Esophagus squamous epithelium (tissue), 4 donors: ENCODE data around the gene BABAM2.

ENCODE experiments used
- CTCF ChIP-seq, 6 experiments: fragments of 450-650 bp in 4 of 6; fragments of 200-600 bp in 2 of 6; sonication (generic) in 2 of 6; IDR thresholded peaks; one replicate each; pipeline ENCODE4 v1.5.1; 2016 to 2019; ENCODE audit warnings: antibody characterized with exemption in 6 of 6, mild to moderate bottlenecking in 4 of 6, moderate library complexity in 4 of 6
- POLR2A ChIP-seq, 4 donors: fragments of 450-650 bp; IDR thresholded peaks; one replicate each; pipeline ENCODE4 v1.6.1; 2017; ENCODE audit warnings: antibody characterized with exemption in 4 of 4, mild to moderate bottlenecking in 4 of 4, moderate library complexity in 3 of 4

DNA sequence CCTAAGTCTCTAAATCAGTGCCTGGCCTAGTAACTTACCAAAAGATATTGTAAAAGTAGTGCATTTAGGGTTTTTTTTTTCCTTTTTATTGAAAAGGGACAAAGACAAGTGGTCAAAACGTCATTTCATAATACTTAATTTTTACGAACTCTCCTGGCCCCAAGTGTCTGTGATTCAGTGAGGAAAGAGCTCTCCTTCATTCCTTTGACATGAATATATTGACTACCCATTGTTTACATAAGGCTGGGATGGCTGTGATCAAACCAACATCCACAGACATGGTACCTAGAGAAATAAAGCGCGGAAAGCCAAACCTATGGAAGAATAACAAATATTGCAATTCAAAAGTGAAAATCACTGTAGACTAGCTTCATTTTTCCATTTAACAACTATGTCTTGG lies 198.4 kb downstream of the BABAM2 start:
- no peak for TF ChIP-seq CTCF (IDR thresholded peaks at IDR 0.05)
- TF ChIP-seq POLR2A (IDR thresholded peaks at IDR 0.05) = no peak
